ENCODE measurements around the gene JAZF1.
A peak's percentile ranks its signal among the peaks of the same experiment; 100 is the strongest.

The JAZF1 gene

GRCh38 chr7:27799212-27799611 lies 381.4 kb downstream of the JAZF1 start:
- Histone ChIP-seq H3K9ac (ENCODE audit: insufficient read length, low read depth) (no peak overlapping the region), H3K36me3 (ENCODE audit: insufficient read depth, insufficient read length, low read length) (peaks cover 15% of the 10 kb centered on the region), H3K4me3 (ENCODE audit: insufficient read length, low read depth) (no peak overlapping the region), H3K27me3 (ENCODE audit: insufficient read depth, insufficient read length) (no peaks in the 10 kb centered on the region), H3K4me1 (ENCODE audit: insufficient read depth, insufficient read length) (no peaks in the 10 kb centered on the region), H3K9me3 (ENCODE audit: insufficient read depth, low read length) (no peaks in the 10 kb centered on the region)
- DNase-seq (ENCODE audit: low read depth, low spot score): no peak
- TF ChIP-seq SUZ12 (IDR thresholded peaks at IDR 0.05; ENCODE audit: extremely low read depth, insufficient read depth, insufficient read length) (no peak), ZNF274 (IDR thresholded peaks at IDR 0.05; ENCODE audit: low read depth, low read length) (no peak), YY1 (IDR thresholded peaks at IDR 0.05; ENCODE audit: insufficient read depth, insufficient read length) (no peak)

GRCh38 chr7:27795977-27796376 lies 384.6 kb downstream of the JAZF1 start:
- no peaks in the 10 kb centered on the region for H3K27me3 ChIP-seq (ENCODE audit: insufficient read depth, insufficient read length)
- H3K36me3 ChIP-seq (ENCODE audit: insufficient read depth, insufficient read length, low read length): peaks cover 36% of the 10 kb centered on the region
- no peak for DNase-seq (ENCODE audit: low read depth, low spot score)
- H3K4me1 ChIP-seq (ENCODE audit: insufficient read depth, insufficient read length): no peaks in the 10 kb centered on the region
- TF ChIP-seq ZNF274 (IDR thresholded peaks at IDR 0.05; ENCODE audit: low read depth, low read length) (no peak), SUZ12 (IDR thresholded peaks at IDR 0.05; ENCODE audit: extremely low read depth, insufficient read depth, insufficient read length) (no peak), YY1 (IDR thresholded peaks at IDR 0.05; ENCODE audit: insufficient read depth, insufficient read length) (no peak)
- no peak overlapping the region for H3K4me3 ChIP-seq (ENCODE audit: insufficient read length, low read depth)
- H3K9me3 ChIP-seq (ENCODE audit: insufficient read depth, low read length): no peaks in the 10 kb centered on the region
- no peak overlapping the region for H3K9ac ChIP-seq (ENCODE audit: insufficient read length, low read depth)

- Histone ChIP-seq H3K4me1 (ENCODE audit: insufficient read depth, insufficient read length) (no peaks in the 10 kb centered on the region), H3K27me3 (ENCODE audit: insufficient read depth, insufficient read length) (no peaks in the 10 kb centered on the region), H3K9me3 (ENCODE audit: insufficient read depth, low read length) (no peaks in the 10 kb centered on the region), H3K4me3 (ENCODE audit: insufficient read length, low read depth) (no peak overlapping the region), H3K9ac (ENCODE audit: insufficient read length, low read depth) (no peak overlapping the region), H3K36me3 (ENCODE audit: insufficient read depth, insufficient read length, low read length) (peaks cover 32% of the 10 kb centered on the region)
- no peak for DNase-seq (ENCODE audit: low read depth, low spot score)
- TF ChIP-seq SUZ12 (IDR thresholded peaks at IDR 0.05; ENCODE audit: extremely low read depth, insufficient read depth, insufficient read length) (no peak), ZNF274 (IDR thresholded peaks at IDR 0.05; ENCODE audit: low read depth, low read length) (no peak), YY1 (IDR thresholded peaks at IDR 0.05; ENCODE audit: insufficient read depth, insufficient read length) (no peak)
These were observed 386.8 kb downstream of the JAZF1 start for GRCh38 chr7:27793780-27794179.

- no peak for TF ChIP-seq SUZ12 (IDR thresholded peaks at IDR 0.05; ENCODE audit: extremely low read depth, insufficient read depth, insufficient read length)
- TF ChIP-seq YY1 (IDR thresholded peaks at IDR 0.05; ENCODE audit: insufficient read depth, insufficient read length): no peak
- TF ChIP-seq ZNF274 (IDR thresholded peaks at IDR 0.05; ENCODE audit: low read depth, low read length): no peak
- Histone ChIP-seq H3K4me1 (ENCODE audit: insufficient read depth, insufficient read length) (no peaks in the 10 kb centered on the region), H3K4me3 (ENCODE audit: insufficient read length, low read depth) (no peak overlapping the region), H3K9me3 (ENCODE audit: insufficient read depth, low read length) (no peaks in the 10 kb centered on the region), H3K36me3 (ENCODE audit: insufficient read depth, insufficient read length, low read length) (peaks cover 33% of the 10 kb centered on the region), H3K27me3 (ENCODE audit: insufficient read depth, insufficient read length) (no peaks in the 10 kb centered on the region), H3K9ac (ENCODE audit: insufficient read length, low read depth) (no peak overlapping the region)
- no peak for DNase-seq (ENCODE audit: low read depth, low spot score)
These were observed 392.2 kb downstream of the JAZF1 start for GRCh38 chr7:27788437-27788836.

- no peaks in the 10 kb centered on the region for H3K4me1 ChIP-seq (ENCODE audit: insufficient read depth, insufficient read length)
- H3K27me3 ChIP-seq (ENCODE audit: insufficient read depth, insufficient read length): no peaks in the 10 kb centered on the region
- H3K9me3 ChIP-seq (ENCODE audit: insufficient read depth, low read length): no peaks in the 10 kb centered on the region
- TF ChIP-seq YY1 (IDR thresholded peaks at IDR 0.05; ENCODE audit: insufficient read depth, insufficient read length) (no peak), ZNF274 (IDR thresholded peaks at IDR 0.05; ENCODE audit: low read depth, low read length) (no peak), SUZ12 (IDR thresholded peaks at IDR 0.05; ENCODE audit: extremely low read depth, insufficient read depth, insufficient read length) (no peak)
- no peak overlapping the region for H3K9ac ChIP-seq (ENCODE audit: insufficient read length, low read depth)
- no peak overlapping the region for H3K4me3 ChIP-seq (ENCODE audit: insufficient read length, low read depth)
- H3K36me3 ChIP-seq (ENCODE audit: insufficient read depth, insufficient read length, low read length): peaks cover 20% of the 10 kb centered on the region
- peak; percentile 16 for DNase-seq (ENCODE audit: low read depth, low spot score)
These were observed 396.1 kb downstream of the JAZF1 start for GRCh38 chr7:27784399-27785053.

GRCh38 chr7:27782849-27783248 lies 397.7 kb downstream of the JAZF1 start:
- Histone ChIP-seq H3K4me3 (ENCODE audit: insufficient read length, low read depth) (no peak overlapping the region), H3K9ac (ENCODE audit: insufficient read length, low read depth) (no peak overlapping the region), H3K27me3 (ENCODE audit: insufficient read depth, insufficient read length) (no peaks in the 10 kb centered on the region), H3K4me1 (ENCODE audit: insufficient read depth, insufficient read length) (no peaks in the 10 kb centered on the region), H3K9me3 (ENCODE audit: insufficient read depth, low read length) (no peaks in the 10 kb centered on the region), H3K36me3 (ENCODE audit: insufficient read depth, insufficient read length, low read length) (peaks cover 24% of the 10 kb centered on the region)
- DNase-seq (ENCODE audit: low read depth, low spot score): no peak
- no peak for TF ChIP-seq SUZ12 (IDR thresholded peaks at IDR 0.05; ENCODE audit: extremely low read depth, insufficient read depth, insufficient read length)
- no peak for TF ChIP-seq YY1 (IDR thresholded peaks at IDR 0.05; ENCODE audit: insufficient read depth, insufficient read length)
- TF ChIP-seq ZNF274 (IDR thresholded peaks at IDR 0.05; ENCODE audit: low read depth, low read length): no peak

- no peak for DNase-seq (ENCODE audit: low read depth, low spot score)
- no peaks in the 10 kb centered on the region for H3K27me3 ChIP-seq (ENCODE audit: insufficient read depth, insufficient read length)
- H3K4me1 ChIP-seq (ENCODE audit: insufficient read depth, insufficient read length): no peaks in the 10 kb centered on the region
- H3K4me3 ChIP-seq (ENCODE audit: insufficient read length, low read depth): no peak overlapping the region
- peaks cover 16% of the 10 kb centered on the region for H3K36me3 ChIP-seq (ENCODE audit: insufficient read depth, insufficient read length, low read length)
- TF ChIP-seq SUZ12 (IDR thresholded peaks at IDR 0.05; ENCODE audit: extremely low read depth, insufficient read depth, insufficient read length) (no peak), ZNF274 (IDR thresholded peaks at IDR 0.05; ENCODE audit: low read depth, low read length) (no peak), YY1 (IDR thresholded peaks at IDR 0.05; ENCODE audit: insufficient read depth, insufficient read length) (no peak)
- H3K9me3 ChIP-seq (ENCODE audit: insufficient read depth, low read length): no peaks in the 10 kb centered on the region
- H3K9ac ChIP-seq (ENCODE audit: insufficient read length, low read depth): no peak overlapping the region
These were observed 399.4 kb downstream of the JAZF1 start for GRCh38 chr7:27781188-27781587.
